GM18951 (cell line): ENCODE data around the gene HDGFL2.

Experiments used
- POLR2A ChIP-seq: IDR thresholded peaks from 4 replicates; pipeline ENCODE4 v1.6.1; 2011; ENCODE audit warnings: mild to moderate bottlenecking; ENCODE audit not compliant: insufficient read length, insufficient read depth; ENCODE audit errors: extremely low read depth
- in situ Hi-C: fragments of 300-500 bp; cut with MboI; formaldehyde crosslinking; loops from one replicate; pipeline ENCODE4 v1.12.0; 2022; ENCODE audit warnings: low sequenced_read_pairs, mixed read lengths, inconsistent platforms; ENCODE audit not compliant: unreplicated experiment

The HDGFL2 gene

GRCh38 chr19:4503132-4503824, 31.2 kb downstream of the HDGFL2 start:
- no peak for TF ChIP-seq POLR2A
- in situ Hi-C loops, result no loop called here

DNA sequence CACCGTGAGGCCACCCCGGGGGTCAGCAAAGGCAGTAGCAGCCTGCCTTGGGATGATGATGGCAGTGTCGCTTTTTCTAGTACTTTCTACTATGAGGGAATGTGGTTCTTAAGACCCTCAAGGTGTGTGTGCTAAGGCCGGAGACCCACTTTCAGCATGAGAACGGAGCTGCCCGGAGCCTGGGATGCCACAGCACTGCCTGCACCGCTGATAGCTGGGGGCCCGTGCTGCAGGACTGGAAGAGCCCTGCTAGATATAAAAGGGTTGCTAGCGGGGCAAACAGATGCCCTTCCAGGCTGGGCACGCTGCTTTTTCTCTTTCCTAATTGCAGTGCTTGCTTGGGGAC, 31.7 kb downstream of the HDGFL2 start:
- in situ Hi-C loops, result no loop called here
- TF ChIP-seq POLR2A, result no peak

- in situ Hi-C loops, result no loop called here
These were observed 32.2 kb downstream of the HDGFL2 start for GRCh38 chr19:4504297-4504701.

GRCh38 chr19:4504891-4505569, 32.9 kb downstream of the HDGFL2 start:
- TF ChIP-seq POLR2A, result no peak
- in situ Hi-C loops, result no loop called here

More at GRCh38 chr19:4504297-4504701, 32.2 kb downstream of the HDGFL2 start:
- no peak for TF ChIP-seq POLR2A

- in situ Hi-C loops, result no loop called here
- no peak for TF ChIP-seq POLR2A
These were observed 33.7 kb downstream of the HDGFL2 start for GRCh38 chr19:4505570-4506448.

DNA sequence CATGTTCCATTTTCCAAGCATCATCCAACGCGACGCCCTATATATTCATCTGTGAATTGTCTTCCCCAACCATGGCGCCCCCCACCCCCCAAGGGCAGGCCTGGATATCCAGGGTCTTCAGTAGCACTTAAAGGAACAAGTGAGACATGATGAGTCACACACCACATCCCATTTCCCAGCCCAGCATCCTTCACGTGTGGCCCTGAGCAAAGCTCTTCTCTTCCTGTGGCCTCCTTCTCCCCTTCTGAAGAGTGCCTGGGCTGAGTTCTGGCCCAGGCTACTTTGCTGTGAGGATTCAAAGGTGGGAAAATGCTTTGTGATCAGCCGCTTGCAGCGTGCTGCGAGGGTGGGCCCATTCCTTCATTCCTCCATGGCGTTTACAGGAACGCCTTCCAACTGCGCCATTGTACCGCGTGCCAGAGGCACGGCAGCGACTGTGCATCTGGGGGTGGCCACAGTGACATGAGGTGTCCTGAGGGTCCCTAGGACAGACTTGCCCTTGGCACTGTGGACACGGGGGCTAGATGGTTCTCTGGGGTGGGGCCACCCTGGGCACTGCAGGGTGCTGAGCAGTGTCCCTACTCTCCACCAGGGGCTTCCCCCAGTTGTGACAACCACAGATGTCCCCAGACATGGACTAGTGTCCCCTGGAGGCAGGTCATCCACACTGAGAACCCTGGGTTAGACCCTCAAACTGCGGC, 34.5 kb downstream of the HDGFL2 start:
- TF ChIP-seq POLR2A, result no peak
- in situ Hi-C loops, result no loop called here

- TF ChIP-seq POLR2A, result no peak
- in situ Hi-C loops, result no loop called here
These were observed 35.0 kb downstream of the HDGFL2 start for GRCh38 chr19:4507150-4507452.

DNA sequence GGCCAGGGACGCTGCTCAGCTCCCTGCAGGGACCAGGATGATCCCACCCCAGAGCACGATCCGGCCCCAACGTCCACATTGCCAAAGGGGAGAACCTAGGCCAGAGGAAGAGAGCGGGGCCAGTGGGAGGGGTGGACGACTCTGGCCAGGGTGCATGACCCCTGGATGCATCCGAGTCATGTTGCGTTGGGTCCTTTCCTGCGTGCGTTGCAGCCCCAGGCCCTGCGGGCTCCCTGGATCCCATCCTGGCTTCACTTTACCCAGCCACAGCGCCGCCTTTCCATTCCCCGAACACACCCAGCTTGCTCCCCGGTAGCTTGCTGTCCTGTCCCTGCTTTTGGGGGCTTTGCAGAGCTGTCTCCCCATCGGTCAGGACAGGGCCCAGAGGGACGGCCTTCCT, 35.7 kb downstream of the HDGFL2 start:
- TF ChIP-seq POLR2A, result no peak
- in situ Hi-C loops, result no loop called here

GRCh38 chr19:4508698-4509097, 36.6 kb downstream of the HDGFL2 start:
- in situ Hi-C loops, result no loop called here
- TF ChIP-seq POLR2A, result no peak

DNA sequence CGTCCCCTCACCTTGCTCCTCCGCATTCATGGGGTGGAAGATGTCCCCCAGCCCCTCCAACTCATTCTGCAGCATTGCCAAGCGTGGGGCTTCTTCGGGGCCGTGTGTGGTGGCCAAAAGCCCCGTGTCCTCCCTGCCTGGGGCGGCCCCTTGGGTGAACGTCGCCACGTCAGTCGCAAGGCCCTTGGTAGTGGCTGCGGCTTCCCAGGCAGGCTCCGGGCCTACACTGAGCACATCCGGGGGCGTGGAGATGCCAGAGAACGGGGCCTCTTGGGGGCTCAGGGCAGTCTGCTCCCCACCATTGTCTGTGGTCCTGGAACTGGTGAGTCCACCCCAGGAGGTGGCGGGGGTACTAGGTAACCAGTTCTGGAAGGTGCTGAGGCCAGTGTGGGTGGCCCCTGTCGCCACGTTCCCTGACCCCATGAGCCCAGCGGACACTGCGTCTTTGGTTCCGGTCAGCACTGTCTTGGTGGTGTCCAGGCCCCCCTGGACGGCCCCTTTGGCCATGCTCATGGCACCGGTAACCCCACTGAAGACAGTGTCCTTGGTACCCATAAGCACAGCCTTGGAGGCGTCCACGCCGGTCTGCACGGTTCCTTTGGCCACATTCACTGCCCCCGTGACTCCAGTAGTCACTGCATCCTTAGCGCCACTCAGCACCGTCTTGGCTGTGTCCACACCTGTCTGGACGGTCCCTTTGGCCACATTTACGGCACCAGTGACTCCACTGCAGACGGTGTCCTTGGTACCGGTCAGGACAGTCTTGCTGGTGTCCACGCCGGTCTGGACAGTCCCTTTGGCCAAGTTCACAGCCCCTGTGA, 38.5 kb downstream of the HDGFL2 start:
- TF ChIP-seq POLR2A, result no peak
- in situ Hi-C loops, result no loop called here

GRCh38 chr19:4511300-4512054, 39.4 kb downstream of the HDGFL2 start:
- no peak for TF ChIP-seq POLR2A

DNA sequence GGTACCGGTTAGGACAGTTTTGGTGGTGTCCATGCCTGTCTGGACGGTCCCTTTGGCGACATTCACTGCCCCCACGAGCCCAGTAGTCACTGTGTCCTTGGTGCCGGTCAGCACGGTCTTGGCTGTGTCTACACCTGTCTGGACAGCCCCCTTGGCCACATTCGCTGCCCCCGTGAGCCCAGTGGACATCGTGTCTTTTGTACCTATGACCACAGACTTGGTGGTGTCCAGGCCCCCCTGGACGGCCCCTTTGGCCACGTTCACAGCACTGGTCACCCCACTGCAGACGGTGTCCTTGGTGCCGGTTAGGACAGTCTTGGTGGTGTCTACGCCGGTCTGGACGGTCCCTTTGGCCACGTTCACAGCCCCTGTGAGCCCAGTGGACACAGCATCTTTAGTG, 40.0 kb downstream of the HDGFL2 start:
- no peak for TF ChIP-seq POLR2A
- in situ Hi-C loops, result no loop called here

More at GRCh38 chr19:4511300-4512054, 39.4 kb downstream of the HDGFL2 start:
- in situ Hi-C loops, result no loop called here
